Non-pigmented ciliary epithelial cell (primary cell): ENCODE results near the gene GTF2IRD2.
"Not testable (repeated sequence)": the region's sequence is repeated elsewhere in the genome, so short reads cannot be mapped to it uniquely, and the experiment has no call there.

Experiments used
- DNase-seq: peaks from one replicate; pipeline ENCODE4 v3.0.0-alpha.2; 2010; ENCODE audit warnings: low read depth

Gene GTF2IRD2

DNA sequence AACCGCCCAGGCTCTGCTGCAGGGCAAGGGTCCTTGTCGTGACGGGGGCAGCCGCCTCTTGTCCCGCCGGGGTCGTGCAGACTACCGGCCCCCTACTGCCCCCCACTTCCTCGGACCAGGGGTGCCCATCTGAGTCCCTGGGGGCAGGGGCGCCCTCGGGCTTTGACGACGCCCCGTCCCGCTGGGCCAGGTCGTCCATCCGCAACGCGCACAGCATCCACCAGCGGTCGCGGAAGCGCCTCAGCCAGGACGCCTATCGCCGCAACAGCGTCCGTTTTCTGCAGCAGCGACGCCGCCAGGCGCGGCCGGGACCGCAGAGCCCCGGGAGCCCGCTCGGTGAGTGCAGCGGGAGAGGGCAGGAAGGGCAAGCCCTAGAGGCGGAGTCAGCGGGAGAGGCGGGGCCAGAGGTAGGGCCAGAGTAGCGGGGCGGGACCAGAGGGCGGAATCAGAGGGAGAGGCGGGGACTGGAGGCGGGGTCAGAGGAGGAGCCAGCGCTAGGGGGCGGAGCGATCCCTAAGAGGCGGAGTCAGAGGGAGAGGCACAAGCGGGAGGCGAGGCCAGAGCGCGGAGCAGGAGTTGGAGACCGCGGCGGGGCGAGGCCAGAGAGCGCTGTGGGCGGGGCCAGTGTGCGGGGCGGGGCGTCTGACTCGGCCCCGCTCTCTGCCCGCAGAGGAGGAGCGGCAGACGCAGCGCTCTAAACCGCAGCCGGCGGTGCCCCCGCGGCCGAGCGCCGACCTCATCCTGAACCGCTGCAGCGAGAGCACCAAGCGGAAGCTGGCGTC, 62.8 kb downstream of the GTF2IRD2 start:
- DNase-seq = peak; percentile 31

- DNase-seq = not testable (repeated sequence)
Measured at GRCh38 chr7:74783595-74783994, 67.8 kb downstream of the GTF2IRD2 start.

DNA sequence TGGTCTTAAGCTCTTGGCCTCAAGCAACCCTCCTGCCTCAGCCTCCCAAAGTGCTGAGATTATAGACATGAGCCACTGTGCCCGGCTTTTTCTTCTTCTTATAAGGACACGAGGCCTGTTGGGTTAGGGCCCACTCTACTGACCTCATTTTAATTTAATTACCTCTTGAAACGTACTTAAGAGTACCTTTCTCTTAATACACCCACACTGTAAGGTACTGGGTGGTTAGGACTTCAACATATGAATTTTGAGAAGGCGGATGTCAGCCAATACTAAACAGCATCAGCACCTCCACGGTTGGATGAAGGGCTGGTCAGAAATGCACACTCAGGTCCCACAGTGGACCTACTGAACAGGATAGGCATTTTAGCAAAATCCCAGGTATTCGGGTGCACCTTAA, 69.7 kb downstream of the GTF2IRD2 start:
- not testable (repeated sequence) for DNase-seq

- not testable (repeated sequence) for DNase-seq
Measured at GRCh38 chr7:74779053-74779452, 72.4 kb downstream of the GTF2IRD2 start.

GRCh38 chr7:74775111-74775510, 76.3 kb downstream of the GTF2IRD2 start:
- not testable (repeated sequence) for DNase-seq

GRCh38 chr7:74773760-74774750, 77.3 kb downstream of the GTF2IRD2 start, which contains the start of gene NCF1:
NCF1 (plus strand) TSS chr7:74774011; CDS start chr7:74774032, 21 bp downstream.
- not testable (repeated sequence) for DNase-seq

GRCh38 chr7:74772093-74772492, 79.3 kb downstream of the GTF2IRD2 start:
- DNase-seq = not testable (repeated sequence)

GRCh38 chr7:74770062-74770461, 81.3 kb downstream of the GTF2IRD2 start:
- DNase-seq = not testable (repeated sequence)

- DNase-seq = not testable (repeated sequence)
Measured at GRCh38 chr7:74766991-74767390, 84.4 kb downstream of the GTF2IRD2 start.

GRCh38 chr7:74766509-74766908, 84.9 kb downstream of the GTF2IRD2 start:
- DNase-seq = not testable (repeated sequence)

DNA sequence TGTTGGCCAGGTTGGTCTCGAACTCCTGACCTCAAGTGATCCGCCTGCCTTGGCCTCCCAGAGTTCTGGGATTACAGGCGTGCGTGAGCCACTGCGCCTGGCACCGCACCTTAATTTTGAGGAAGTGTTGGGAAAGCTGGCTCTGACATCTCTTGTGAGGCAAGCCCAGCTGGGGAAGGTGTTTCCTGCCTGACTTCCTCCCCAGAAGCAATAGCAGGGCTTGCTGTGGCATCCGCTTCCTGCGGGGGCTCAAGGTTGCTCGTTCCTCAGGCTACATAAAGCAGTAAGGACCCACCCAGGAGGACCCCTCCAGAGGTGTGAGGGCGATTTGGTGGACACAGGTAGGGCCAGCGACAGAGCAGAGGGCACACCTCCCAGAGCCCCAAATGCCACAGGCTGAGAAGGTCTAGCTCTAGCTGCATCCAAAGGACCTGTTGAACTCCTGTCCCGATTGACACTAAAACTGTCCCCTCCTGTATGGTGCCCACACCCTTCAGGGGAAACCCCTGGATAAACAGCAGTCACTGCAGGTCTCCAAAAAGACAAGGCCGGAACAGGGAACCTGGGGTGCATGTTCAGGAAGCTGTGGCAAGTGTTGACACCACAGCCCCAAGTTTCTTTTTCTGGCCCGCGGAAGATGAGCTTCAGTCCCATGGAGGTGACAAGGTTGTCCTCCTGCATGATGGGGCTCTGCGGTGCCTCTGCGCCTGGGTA, 86.0 kb downstream of the GTF2IRD2 start:
- not testable (repeated sequence) for DNase-seq

GRCh38 chr7:74758982-74759381, 92.4 kb downstream of the GTF2IRD2 start:
- not testable (repeated sequence) for DNase-seq

- not testable (repeated sequence) for DNase-seq
Measured at GRCh38 chr7:74758268-74758667, 93.1 kb downstream of the GTF2IRD2 start.

DNA sequence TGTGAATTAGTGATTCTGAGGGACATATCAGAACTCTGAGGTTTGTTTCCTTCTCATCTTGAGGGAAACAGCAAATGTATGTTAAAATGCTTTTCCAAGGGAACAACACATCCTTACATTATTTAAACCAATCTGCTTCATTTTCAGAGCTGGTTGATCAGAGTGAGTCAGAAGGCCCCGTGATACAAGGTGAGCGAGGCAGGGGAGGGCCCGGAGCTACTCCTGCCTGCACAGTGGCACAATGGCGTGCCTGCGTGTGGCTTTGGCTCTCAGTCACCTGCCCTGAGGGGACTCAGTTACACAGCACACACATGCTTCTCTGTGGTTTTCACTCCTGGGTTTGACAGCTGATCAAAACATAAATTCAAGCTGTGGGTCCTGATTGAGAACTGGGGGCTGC, 94.7 kb downstream of the GTF2IRD2 start:
- not testable (repeated sequence) for DNase-seq

- DNase-seq = not testable (repeated sequence)
Measured at GRCh38 chr7:74753921-74754482, 97.4 kb downstream of the GTF2IRD2 start.
